Cardiac fibroblast (primary cell): ENCODE measurements around the gene ADAMTS6.
A peak's percentile ranks its signal among the peaks of the same experiment; 100 is the strongest.
"Not testable (repeated sequence)": the region's sequence is repeated elsewhere in the genome, so short reads cannot be mapped to it uniquely, and the experiment has no call there.

ENCODE experiments used
- DNase-seq, 2 donors: peaks; one replicate each; pipeline versions ENCODE4 v3.0.0 to v3.0.0-alpha.2; 2010; ENCODE audit warnings: low read depth in 2 of 2
- H3K4me3 ChIP-seq, 2 donors: replicated peaks in 1 of 2; 1 replicate in 1 of 2; 2 replicates in 1 of 2; pipeline ENCODE4 v1.5.1; 2011; ENCODE audit warnings: low read depth in 2 of 2, low read length in 2 of 2, mild to moderate bottlenecking in 2 of 2, moderate library complexity in 1 of 2
- CTCF ChIP-seq: IDR thresholded peaks from one replicate; pipeline ENCODE4 v1.5.1; 2011; ENCODE audit warnings: low read depth, mild to moderate bottlenecking, low read length, inconsistent platforms

Gene ADAMTS6

DNA sequence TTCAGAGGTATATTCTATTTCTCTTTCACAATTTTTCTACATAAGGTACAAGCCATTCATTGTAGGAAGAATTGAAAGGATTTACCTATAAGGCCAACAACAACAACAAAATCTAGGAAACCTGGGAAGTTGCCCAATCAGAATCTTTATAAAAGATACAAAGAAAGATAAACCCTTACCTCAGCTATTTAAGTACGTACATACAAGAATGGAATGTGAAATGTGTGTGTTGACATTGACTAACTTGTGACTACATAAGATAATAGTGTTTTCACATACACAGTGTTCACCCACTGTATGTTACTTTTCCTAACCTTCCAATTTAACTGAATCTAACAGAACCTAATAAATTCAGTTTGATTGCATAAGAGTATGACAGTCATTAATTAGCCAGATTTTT is 154.1 kb downstream of the ADAMTS6 start:
- DNase-seq, result peak; percentile 64 to 78
- no peak overlapping the region for H3K4me3 ChIP-seq
- TF ChIP-seq CTCF, result no peak

DNA sequence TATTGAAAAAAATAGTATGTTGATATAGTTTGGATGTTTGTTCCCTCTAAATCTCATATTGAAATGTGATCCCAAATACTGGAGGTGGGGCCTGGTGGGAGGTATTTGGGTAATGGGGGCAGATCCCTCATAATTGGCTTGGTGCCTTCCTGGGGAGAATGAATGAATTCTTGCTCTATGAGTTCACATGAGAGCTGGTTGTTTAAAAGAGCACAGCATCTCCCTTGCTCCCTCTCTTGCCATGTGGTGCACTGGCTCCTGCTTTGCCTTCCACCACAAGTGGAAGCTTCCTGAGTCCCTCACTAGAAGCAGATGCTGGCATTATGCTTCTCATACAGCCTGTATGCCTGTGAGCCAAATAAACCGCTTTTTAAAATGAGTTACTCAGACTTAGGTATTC is 154.8 kb downstream of the ADAMTS6 start:
- TF ChIP-seq CTCF, result no peak
- peak; percentile 29 to 59 for DNase-seq

GRCh38 chr5:65324226-65324625 is 157.5 kb downstream of the ADAMTS6 start:
- no peak for TF ChIP-seq CTCF
- H3K4me3 ChIP-seq, result no peak overlapping the region
- no peak for DNase-seq

More for the DNA sequence above, 154.8 kb downstream of the ADAMTS6 start:
- H3K4me3 ChIP-seq, result no peak overlapping the region

DNA sequence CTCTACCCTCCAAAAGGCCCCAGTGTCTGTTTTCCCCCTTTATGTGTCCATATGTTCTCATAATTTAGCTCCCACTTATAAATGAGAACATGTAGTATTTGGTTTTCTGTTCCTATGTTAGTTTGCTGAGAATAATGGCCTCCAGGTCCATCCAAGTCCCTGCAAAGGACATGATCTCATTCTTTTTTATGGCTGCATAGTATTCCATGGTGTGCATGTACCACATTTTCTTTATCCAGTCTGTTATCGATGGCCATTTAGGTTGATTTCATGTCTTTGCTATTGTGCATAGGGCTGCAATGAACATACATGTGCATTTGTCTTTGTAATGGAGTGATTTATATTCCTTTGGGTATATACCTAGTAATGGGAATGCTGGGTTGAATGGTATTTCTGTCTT is 161.0 kb downstream of the ADAMTS6 start:
- not testable (repeated sequence) for DNase-seq

GRCh38 chr5:65320250-65320649 is 161.5 kb downstream of the ADAMTS6 start:
- H3K4me3 ChIP-seq, result no peak overlapping the region
- TF ChIP-seq CTCF, result no peak

More for the DNA sequence above, 161.0 kb downstream of the ADAMTS6 start:
- H3K4me3 ChIP-seq, result not testable (repeated sequence)

DNA sequence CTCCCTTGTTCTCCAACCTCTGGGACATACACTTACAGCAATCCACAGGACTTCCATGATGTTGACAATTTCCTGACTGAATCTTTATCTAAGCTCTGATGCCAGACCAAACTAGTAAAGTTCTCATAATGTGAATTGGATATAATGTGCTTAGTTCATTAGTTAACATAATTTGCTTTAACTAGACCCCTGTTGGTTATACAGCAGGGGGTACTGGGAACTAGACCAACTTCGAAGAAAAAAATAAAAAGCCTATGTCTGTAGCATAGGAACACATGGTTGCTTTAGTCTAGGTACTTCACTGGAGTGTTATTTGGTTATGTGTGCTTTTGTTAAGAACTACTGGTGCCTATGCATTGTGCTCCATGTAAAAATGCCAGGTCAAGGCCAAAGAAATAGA is 173.8 kb downstream of the ADAMTS6 start:
- no peak for DNase-seq
- TF ChIP-seq CTCF, result no peak
- no peak overlapping the region for H3K4me3 ChIP-seq

More at GRCh38 chr5:65320250-65320649, 161.5 kb downstream of the ADAMTS6 start:
- no peak for DNase-seq

DNA sequence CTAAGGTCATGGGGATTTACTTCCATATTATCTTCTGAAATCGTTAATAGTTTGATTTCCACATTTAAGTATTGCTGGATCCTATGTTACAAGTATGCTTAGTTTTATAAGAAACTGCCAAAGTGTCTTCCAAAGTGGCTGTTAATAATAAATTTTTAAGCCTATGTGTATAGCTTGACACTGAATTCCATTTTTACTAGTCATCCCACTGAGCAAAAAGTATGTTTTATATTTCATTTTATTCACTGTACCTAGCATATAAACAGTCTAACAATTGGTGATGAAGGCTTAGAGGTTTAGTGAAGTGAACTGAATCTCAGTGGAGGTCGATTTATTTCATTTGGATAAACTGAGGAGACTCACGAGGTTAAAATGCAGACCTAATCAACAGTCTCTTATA is 174.6 kb downstream of the ADAMTS6 start:
- DNase-seq, result peak in 1 of 2 donors; percentile 22
- no peak overlapping the region for H3K4me3 ChIP-seq
- TF ChIP-seq CTCF, result no peak
